A549 (cell line): ENCODE measurements around the gene ALOX5. TPM values are rescaled to one million over a fixed set of nuclear protein-coding genes. Genes with fewer than 3 reads are reported as not detected.

Source experiments
- ATAC-seq, 2 experiments: fragments of 200-7000 bp in 1 of 2; fragments of >200 bp in 1 of 2; cut with Nextera tagmentation in 1 of 2; cut with Tn5 transposase in 1 of 2; 3 replicates each; pipeline versions ENCODE4 v1.8.0 to v1.9.1; 2018 to 2020; ENCODE audit warnings: mild to moderate bottlenecking in 1 of 2, moderate library complexity in 1 of 2
- CTCF ChIA-PET: fragments of 300-600 bp; sonication (Branson Sonifier 250); formaldehyde crosslinking; extraction: SDS; loops from one replicate; lab custom pipeline; 2021; ENCODE audit warnings: antibody characterized with exemption, inconsistent platforms; lab: Yijun Ruan, JAX
- POLR2A ChIA-PET: fragments of 350-600 bp; formaldehyde crosslinking; extraction: SDS; loops from one replicate; lab custom pipeline; 2021; ENCODE audit warnings: antibody characterized with exemption, inconsistent platforms; lab: Yijun Ruan, JAX
- DNase-seq, 2 experiments: peaks; one replicate each; pipeline versions ENCODE4 v3.0.0 to v3.0.0-alpha.2; 2011 to 2016; ENCODE audit warnings: low read depth in 1 of 2, low spot score in 1 of 2
- FAIRE-seq: peaks from 2 replicates; lab custom pipeline; 2011; peaks lifted over from hg19 to GRCh38; lab: Jason Lieb, UNC
- H3K27ac ChIP-seq, 2 experiments: fragments of >200 bp; sonication (Bioruptor Twin); formaldehyde crosslinking; 3 replicates each; pipeline ENCODE4 v1.5.1; 2016 to 2017
- H3K4me1 ChIP-seq: fragments of >200 bp; sonication (Bioruptor Twin); formaldehyde crosslinking; 3 replicates; pipeline ENCODE4 v1.6.1; 2016
- H3K4me2 ChIP-seq: fragments of >200 bp; sonication (Bioruptor Twin); formaldehyde crosslinking; 3 replicates; pipeline ENCODE4 v1.6.1; 2016
- H3K4me3 ChIP-seq: fragments of >200 bp; sonication (Bioruptor Twin); formaldehyde crosslinking; 3 replicates; pipeline ENCODE4 v1.5.1; 2016
- H3K9me3 ChIP-seq: fragments of >200 bp; sonication (Bioruptor Twin); formaldehyde crosslinking; 3 replicates; pipeline ENCODE4 v1.6.1; 2016
- ATOH8 ChIP-seq: fragments of 250-450 bp; sonication (Bioruptor Pico); IDR thresholded peaks from 2 replicates; pipeline ENCODE4 v1.5.0; 2020; ENCODE audit warnings: low read depth, mild to moderate bottlenecking, moderate library complexity
- BCL3 ChIP-seq: fragments of >200 bp; sonication (Bioruptor Twin); formaldehyde crosslinking; IDR thresholded peaks from 3 replicates; pipeline ENCODE4 v1.6.1; 2016
- CBX8 ChIP-seq: fragments of 200-600 bp; sonication (generic); IDR thresholded peaks from 2 replicates; pipeline ENCODE4 v1.6.1; 2016
- CEBPB ChIP-seq, 2 experiments: fragments of >200 bp in 1 of 2; sonication (Bioruptor Twin) in 1 of 2; formaldehyde crosslinking in 1 of 2; IDR thresholded peaks; 2 replicates each; pipeline ENCODE4 v1.6.1; 2012 to 2016
- CHD2 ChIP-seq: fragments of 150-350 bp; IDR thresholded peaks from 2 replicates; pipeline ENCODE4 v1.6.1; 2014; ENCODE audit warnings: low read length; ENCODE audit not compliant: partially characterized antibody
- CHD4 ChIP-seq: fragments of 200-600 bp; sonication (generic); IDR thresholded peaks from 2 replicates; pipeline ENCODE4 v1.6.1; 2016; ENCODE audit warnings: antibody characterized with exemption, mild to moderate bottlenecking, borderline replicate concordance
- EHF ChIP-seq: fragments of 250-450 bp; sonication (Bioruptor Pico); IDR thresholded peaks from 2 replicates; pipeline ENCODE4 v1.5.0; 2020; ENCODE audit warnings: mild to moderate bottlenecking
- ELK1 ChIP-seq: fragments of 150-350 bp; IDR thresholded peaks from 2 replicates; pipeline ENCODE4 v1.6.1; 2014; ENCODE audit warnings: low read depth, mild to moderate bottlenecking, low read length
- ESRRA ChIP-seq: fragments of 150-350 bp; IDR thresholded peaks from 2 replicates; pipeline ENCODE4 v1.6.1; 2014; ENCODE audit warnings: mild to moderate bottlenecking, low read length, borderline replicate concordance
- FOSB ChIP-seq: fragments of 250-450 bp; sonication (Bioruptor Pico); IDR thresholded peaks from 2 replicates; pipeline ENCODE4 v1.5.0; 2020; ENCODE audit warnings: mild to moderate bottlenecking, moderate library complexity
- GATA3 ChIP-seq: IDR thresholded peaks from 2 replicates; pipeline ENCODE4 v1.6.1; 2012; ENCODE audit warnings: borderline replicate concordance
- HMGXB4 ChIP-seq: fragments of 250-450 bp; sonication (Bioruptor Pico); IDR thresholded peaks from 2 replicates; pipeline ENCODE4 v1.5.0; 2021; ENCODE audit warnings: mild to moderate bottlenecking, moderate library complexity, borderline replicate concordance
- HOXA7 ChIP-seq: fragments of 250-450 bp; sonication (Bioruptor Pico); IDR thresholded peaks from 2 replicates; pipeline ENCODE4 v1.5.0; 2020; ENCODE audit warnings: mild to moderate bottlenecking, moderate library complexity
- JUN ChIP-seq, 2 experiments: fragments of >200 bp; sonication (Bioruptor Twin); formaldehyde crosslinking; IDR thresholded peaks; 2 replicates in 1 of 2; 3 replicates in 1 of 2; pipeline ENCODE4 v1.6.1; 2016 to 2017
- KDM1A ChIP-seq: fragments of 200-600 bp; sonication (generic); IDR thresholded peaks from 2 replicates; pipeline ENCODE4 v1.6.1; 2016; ENCODE audit warnings: low read depth, mild to moderate bottlenecking
- MAZ ChIP-seq: fragments of 150-350 bp; IDR thresholded peaks from 2 replicates; pipeline ENCODE4 v1.6.1; 2014; ENCODE audit warnings: antibody characterized with exemption, low read depth, low read length, borderline replicate concordance
- NFE2L2 ChIP-seq: fragments of 150-350 bp; conservative IDR thresholded peaks from 2 replicates; pipeline ENCODE4 v1.6.1; 2014; ENCODE audit warnings: low read length
- NPAS2 ChIP-seq: fragments of 250-450 bp; sonication (Bioruptor Pico); IDR thresholded peaks from 2 replicates; pipeline ENCODE4 v1.8.0; 2022; ENCODE audit warnings: mild to moderate bottlenecking, moderate library complexity, borderline replicate concordance
- NR3C1 ChIP-seq: fragments of >200 bp; sonication (Bioruptor Twin); formaldehyde crosslinking; IDR thresholded peaks from 3 replicates; pipeline ENCODE4 v1.6.1; 2017
- POLR2AphosphoS2 ChIP-seq: conservative IDR thresholded peaks from 2 replicates; pipeline ENCODE4 v1.6.1; 2012; ENCODE audit warnings: low read length, improper control_type of control experiment, inconsistent platforms
- RARB ChIP-seq: fragments of 250-450 bp; sonication (Bioruptor Pico); IDR thresholded peaks from 2 replicates; pipeline ENCODE4 v1.8.0; 2021; ENCODE audit warnings: mild to moderate bottlenecking, moderate library complexity
- REST ChIP-seq: fragments of 200-600 bp; sonication (generic); IDR thresholded peaks from 2 replicates; pipeline ENCODE4 v1.6.1; 2016; ENCODE audit warnings: antibody characterized with exemption, mild to moderate bottlenecking, moderate library complexity
- SMC3 ChIP-seq: fragments of >200 bp; sonication (Bioruptor Twin); formaldehyde crosslinking; IDR thresholded peaks from 3 replicates; pipeline ENCODE4 v1.6.1; 2018; ENCODE audit warnings: inconsistent platforms
- TP53 ChIP-seq: fragments of 250-450 bp; sonication (Bioruptor Pico); IDR thresholded peaks from 2 replicates; pipeline ENCODE4 v1.5.0; 2021; ENCODE audit warnings: mild to moderate bottlenecking, moderate library complexity
- ZFP36 ChIP-seq: fragments of 450-650 bp; IDR thresholded peaks from 2 replicates; pipeline ENCODE4 v1.6.1; 2014; ENCODE audit warnings: borderline replicate concordance; ENCODE audit not compliant: partially characterized antibody
- WGBS: methylation state at CpG from one replicate; pipeline ENCODE4 v1.1.6; 2017; ENCODE audit errors: missing lambda C conversion rate; 5-methylcytosine and 5-hydroxymethylcytosine counted together
- polyA plus RNA-seq, 4 experiments: library from polyadenylated mRNA; depleted of rRNA in 3 of 4; stranded (reverse); fragments of >200 nt; fragmentation: RNase III in 1 of 4; extraction: RNeasy Plus Mini Kit Qiagen cat#74134 plus additional on column Dnase treatment in 1 of 4; gene quantifications; 2 replicates in 3 of 4; 3 replicates in 1 of 4; pipeline ENCODE4 v1.2.3, GENCODE V29; 2011 to 2017
- TF ChIP-seq, protein P1 (sequence below): fragments of >200 bp; sonication (Bioruptor Twin); formaldehyde crosslinking; IDR thresholded peaks from 2 replicates; pipeline ENCODE4 v1.6.1; 2016

The ALOX5 gene
- polyA plus RNA-seq, 2 of the 4 experiments (the other 2 are of a cell fraction) = 0.18 to 0.40 TPM

- CTCF ChIA-PET = interaction anchor here (2.5 kb wide), 1 partner anchor 18 kb away, joined by 9 read pairs; no protein-coding TSS in a partner anchor
- POLR2A ChIA-PET = no interaction called here
- H3K27ac ChIP-seq = no peak overlapping the region
- DNase-seq (no peak), ATAC-seq (no peak), FAIRE-seq (no peak)
- H3K4me1 ChIP-seq = no peaks in the 10 kb centered on the region
- 48% methylated on average over 3 of the region's 3 CpGs for WGBS
- H3K9me3 ChIP-seq = no peaks in the 10 kb centered on the region; the same call in 2 of the 3 replicates
- TF ChIP-seq ZFP36 (no peak), ESRRA (no peak), CBX8 (no peak), CHD2 (no peak), ELK1 (no peak), HMGXB4 (CRISPR knock-in tag) (no peak)
- TF ChIP-seq, protein P1, sequence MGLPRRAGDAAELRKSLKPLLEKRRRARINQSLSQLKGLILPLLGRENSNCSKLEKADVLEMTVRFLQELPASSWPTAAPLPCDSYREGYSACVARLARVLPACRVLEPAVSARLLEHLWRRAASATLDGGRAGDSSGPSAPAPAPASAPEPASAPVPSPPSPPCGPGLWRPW = no peak
- H3K4me2 ChIP-seq = no peak overlapping the region
- H3K4me3 ChIP-seq = no peak overlapping the region
Measured at GRCh38 chr10:45483002-45483401, 109.0 kb downstream of the ALOX5 start.

DNA sequence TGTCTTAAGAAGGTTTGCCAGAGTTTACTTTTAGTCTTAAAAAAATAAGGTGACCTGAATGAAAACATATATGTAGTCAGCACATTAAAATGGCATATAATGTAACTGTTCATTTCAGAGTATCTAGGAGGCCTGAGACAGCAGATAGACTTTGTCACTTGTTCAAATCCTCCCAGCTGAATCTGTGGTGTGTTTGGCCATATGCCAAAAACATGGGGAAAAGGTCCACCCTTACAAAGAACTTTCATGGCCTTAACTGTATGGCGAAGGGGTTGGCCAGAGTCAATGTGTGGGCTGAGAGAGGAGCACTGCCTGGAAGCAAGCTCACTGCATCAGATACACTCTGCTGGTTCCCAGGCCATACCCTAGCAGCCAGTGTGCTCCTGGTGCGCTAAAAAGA is 113.7 kb downstream of the ALOX5 start:
- FAIRE-seq (no peak), DNase-seq (no peak)
- H3K9me3 ChIP-seq = no peaks in the 10 kb centered on the region
- CTCF ChIA-PET = interaction anchor here (1.5 to 2.0 kb wide), 2 partner anchors 9 to 22 kb away, joined by 4 to 13 read pairs; no protein-coding TSS in a partner anchor
- H3K4me3 ChIP-seq = no peak overlapping the region
- no peak overlapping the region for H3K4me2 ChIP-seq
- 96% methylated on average over 2 of the region's 2 CpGs for WGBS
- no peaks in the 10 kb centered on the region for H3K4me1 ChIP-seq
- TF ChIP-seq KDM1A = no peak
- no peak for TF ChIP-seq ATOH8 (CRISPR knock-in tag)
- TF ChIP-seq RARB (CRISPR knock-in tag) = no peak
- no peak for TF ChIP-seq CHD4
- no peak for TF ChIP-seq SMC3
- TF ChIP-seq, all 56 proteins: peak for 0
- no peak overlapping the region for H3K27ac ChIP-seq
- POLR2A ChIA-PET = no interaction called here
- ATAC-seq = no peak

- FAIRE-seq (no peak), DNase-seq (no peak), ATAC-seq (no peak)
- CTCF ChIA-PET = interaction anchor here (1.3 to 2.0 kb wide), 3 partner anchors 10 to 23 kb away, joined by 3 to 13 read pairs (median 4); no protein-coding TSS in a partner anchor
- Histone ChIP-seq H3K27ac (no peak overlapping the region), H3K4me1 (no peaks in the 10 kb centered on the region), H3K9me3 (no peaks in the 10 kb centered on the region), H3K4me2 (no peak overlapping the region), H3K4me3 (no peak overlapping the region)
- POLR2A ChIA-PET = no interaction called here
- WGBS = 90% methylated on average over 9 of the region's 10 CpGs
- TF ChIP-seq HOXA7 (CRISPR knock-in tag) = no peak
- TF ChIP-seq POLR2AphosphoS2 = no peak
- TF ChIP-seq BCL3 = no peak
- no peak for TF ChIP-seq GATA3
- no peak for TF ChIP-seq TP53
- no peak for TF ChIP-seq REST
- TF ChIP-seq NPAS2 = no peak
- no peak for TF ChIP-seq KDM1A
- no peak for TF ChIP-seq CHD2
- no peak for TF ChIP-seq MAZ
- TF ChIP-seq JUN (IDR thresholded peaks at IDR 0.05) = no peak
- no peak for TF ChIP-seq EHF
- TF ChIP-seq CEBPB (IDR thresholded peaks at IDR 0.05) = no peak
- TF ChIP-seq NFE2L2 = no peak
- TF ChIP-seq NR3C1 = no peak
- no peak for TF ChIP-seq FOSB (CRISPR knock-in tag)
Measured at GRCh38 chr10:45488365-45488764, 114.3 kb downstream of the ALOX5 start.
